ENCODE measurements around the gene MB21D2.
A peak's percentile ranks its signal among the peaks of the same experiment; 100 is the strongest.

DNA sequence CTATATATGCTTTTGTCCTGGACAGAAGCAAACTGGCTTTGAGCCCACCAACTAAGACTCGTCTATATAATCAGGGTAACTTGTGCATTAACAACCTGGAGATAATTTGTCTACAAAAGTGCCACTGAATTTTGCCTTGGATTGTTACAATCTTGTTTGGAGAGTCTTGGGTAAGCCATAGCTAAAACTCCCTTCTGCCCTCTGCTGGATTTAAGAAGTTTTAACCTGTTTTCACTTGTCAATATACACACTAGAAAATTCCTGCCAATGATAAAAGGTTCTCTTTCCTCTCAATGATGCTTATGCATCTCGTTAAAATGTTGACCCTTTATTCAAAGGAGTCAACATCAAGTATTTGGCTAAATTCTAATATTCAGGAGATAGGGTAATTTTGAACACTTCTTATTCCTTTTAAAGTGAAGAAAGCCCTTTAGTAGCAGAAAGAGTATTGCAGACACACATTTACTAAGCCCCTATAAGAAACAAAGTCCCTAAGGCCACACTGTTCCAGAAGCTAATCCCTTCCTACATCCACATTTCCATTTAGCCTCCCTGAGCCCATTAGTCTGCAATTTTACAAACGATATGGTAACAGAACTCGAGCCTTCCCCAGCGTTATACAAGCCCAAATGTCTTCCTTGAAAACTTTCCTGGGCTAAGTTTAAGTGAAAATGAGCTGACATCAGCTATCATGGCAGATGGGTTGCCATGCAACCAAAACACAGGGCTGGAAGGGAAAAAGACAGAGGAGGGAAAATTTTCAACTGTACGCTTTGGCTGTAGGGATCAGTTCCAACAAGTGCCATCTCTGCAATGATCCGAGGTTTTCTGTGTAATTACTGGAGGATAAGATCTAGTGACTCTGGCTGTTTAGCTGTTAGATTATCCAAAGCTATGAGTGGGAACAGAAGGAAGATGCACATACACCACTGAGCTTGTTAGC, 114.4 kb downstream of the MB21D2 start:
- TF ChIP-seq, protein P1, sequence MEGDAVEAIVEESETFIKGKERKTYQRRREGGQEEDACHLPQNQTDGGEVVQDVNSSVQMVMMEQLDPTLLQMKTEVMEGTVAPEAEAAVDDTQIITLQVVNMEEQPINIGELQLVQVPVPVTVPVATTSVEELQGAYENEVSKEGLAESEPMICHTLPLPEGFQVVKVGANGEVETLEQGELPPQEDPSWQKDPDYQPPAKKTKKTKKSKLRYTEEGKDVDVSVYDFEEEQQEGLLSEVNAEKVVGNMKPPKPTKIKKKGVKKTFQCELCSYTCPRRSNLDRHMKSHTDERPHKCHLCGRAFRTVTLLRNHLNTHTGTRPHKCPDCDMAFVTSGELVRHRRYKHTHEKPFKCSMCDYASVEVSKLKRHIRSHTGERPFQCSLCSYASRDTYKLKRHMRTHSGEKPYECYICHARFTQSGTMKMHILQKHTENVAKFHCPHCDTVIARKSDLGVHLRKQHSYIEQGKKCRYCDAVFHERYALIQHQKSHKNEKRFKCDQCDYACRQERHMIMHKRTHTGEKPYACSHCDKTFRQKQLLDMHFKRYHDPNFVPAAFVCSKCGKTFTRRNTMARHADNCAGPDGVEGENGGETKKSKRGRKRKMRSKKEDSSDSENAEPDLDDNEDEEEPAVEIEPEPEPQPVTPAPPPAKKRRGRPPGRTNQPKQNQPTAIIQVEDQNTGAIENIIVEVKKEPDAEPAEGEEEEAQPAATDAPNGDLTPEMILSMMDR (conservative IDR thresholded peaks at IDR 0.05; ENCODE audit: low read depth, low read length), result peak; percentile 75
- no peak for TF ChIP-seq EZH2 (IDR thresholded peaks at IDR 0.05; ENCODE audit: low read length, unreplicated experiment)
